ENCODE data around the gene CDC20B.
"Not testable (repeated sequence)": the region's sequence is repeated elsewhere in the genome, so short reads cannot be mapped to it uniquely, and the experiment has no call there.

CDC20B gene

GRCh38 chr5:55159763-55160492 is 13.0 kb downstream of the CDC20B start, which contains the start of gene GPX8:
Gene GPX8 (plus strand): TSS chr5:55160171. CDS start chr5:55160193, 22 bp downstream.
- DNase-seq: no peak

- DNase-seq: no peak
Observed at GRCh38 chr5:55154873-55155272, 18.1 kb downstream of the CDC20B start.

DNA sequence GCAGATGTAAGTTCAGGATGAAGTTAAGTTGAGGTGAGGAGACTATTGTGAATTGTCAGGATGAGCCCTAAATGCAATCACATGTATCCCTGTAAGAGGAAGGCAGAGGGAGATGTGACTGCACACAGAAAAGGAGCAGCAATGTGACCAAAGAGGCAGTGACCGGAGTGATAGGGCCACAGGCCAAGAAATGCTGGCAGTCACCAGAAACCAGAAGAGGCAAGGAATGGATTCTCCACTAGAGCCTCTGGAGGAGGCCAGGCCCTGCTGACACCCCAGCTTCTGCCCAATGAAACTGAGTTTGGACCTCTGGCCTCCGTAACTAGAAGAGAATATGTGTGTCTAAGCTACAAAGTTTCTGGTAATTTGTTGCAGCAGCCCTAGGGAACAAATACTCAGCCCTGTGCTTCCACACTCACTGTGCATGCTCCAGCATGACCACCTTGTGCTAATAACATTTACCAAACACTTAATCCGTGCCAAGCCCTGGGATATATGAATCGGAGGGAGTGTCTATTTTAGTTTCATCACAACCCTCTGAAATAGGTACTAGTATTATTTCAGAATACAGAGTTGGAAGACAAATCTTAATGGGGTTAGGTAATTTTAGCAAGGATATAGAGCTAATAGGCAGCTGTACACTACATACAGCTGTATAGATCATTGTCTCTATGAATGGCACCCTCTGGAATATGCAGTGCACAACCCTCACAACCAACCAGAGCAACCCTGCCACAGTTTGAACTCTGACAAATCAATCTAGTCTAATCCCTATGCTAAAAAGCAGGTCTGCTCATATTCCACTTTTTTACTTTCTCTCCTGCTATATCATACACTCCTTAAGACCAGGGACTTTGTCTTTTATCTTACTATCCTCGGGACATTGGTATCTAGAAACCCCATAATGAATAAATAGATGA is 20.8 kb downstream of the CDC20B start:
- DNase-seq: no peak

GRCh38 chr5:55149308-55149795 is 23.6 kb downstream of the CDC20B start:
- no peak for DNase-seq

DNA sequence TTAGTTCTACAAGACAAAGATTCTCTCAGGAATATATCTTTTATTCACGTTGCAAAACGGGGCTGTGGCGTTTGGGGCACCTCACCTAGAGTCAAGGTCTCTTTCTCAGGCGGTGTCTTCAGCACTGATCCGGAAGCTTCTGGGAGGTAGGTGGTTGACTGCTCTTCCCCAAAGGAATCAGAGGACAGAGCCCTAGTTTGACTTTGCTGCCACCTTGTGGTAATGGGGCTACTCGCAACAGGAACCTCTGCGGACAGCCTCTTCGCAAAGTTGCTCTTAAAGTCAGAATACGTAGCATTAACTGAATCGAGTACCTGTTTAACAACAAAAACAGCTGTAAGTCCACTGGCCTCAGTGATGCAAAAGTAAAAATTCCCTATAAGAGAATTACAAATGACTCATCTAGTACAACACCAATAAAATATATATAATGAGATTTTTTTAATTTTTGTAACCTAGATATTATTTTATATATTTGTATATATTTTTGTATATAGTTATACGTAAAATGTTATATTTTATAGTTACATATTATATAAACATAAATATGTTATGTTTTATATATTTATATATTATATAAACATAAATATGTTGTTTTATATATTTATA is 26.3 kb downstream of the CDC20B start:
- DNase-seq: peak; percentile 57

- no peak for DNase-seq
Observed at GRCh38 chr5:55146080-55146479, 26.9 kb downstream of the CDC20B start.

GRCh38 chr5:55143624-55144023 is 29.4 kb downstream of the CDC20B start:
- DNase-seq: no peak

DNA sequence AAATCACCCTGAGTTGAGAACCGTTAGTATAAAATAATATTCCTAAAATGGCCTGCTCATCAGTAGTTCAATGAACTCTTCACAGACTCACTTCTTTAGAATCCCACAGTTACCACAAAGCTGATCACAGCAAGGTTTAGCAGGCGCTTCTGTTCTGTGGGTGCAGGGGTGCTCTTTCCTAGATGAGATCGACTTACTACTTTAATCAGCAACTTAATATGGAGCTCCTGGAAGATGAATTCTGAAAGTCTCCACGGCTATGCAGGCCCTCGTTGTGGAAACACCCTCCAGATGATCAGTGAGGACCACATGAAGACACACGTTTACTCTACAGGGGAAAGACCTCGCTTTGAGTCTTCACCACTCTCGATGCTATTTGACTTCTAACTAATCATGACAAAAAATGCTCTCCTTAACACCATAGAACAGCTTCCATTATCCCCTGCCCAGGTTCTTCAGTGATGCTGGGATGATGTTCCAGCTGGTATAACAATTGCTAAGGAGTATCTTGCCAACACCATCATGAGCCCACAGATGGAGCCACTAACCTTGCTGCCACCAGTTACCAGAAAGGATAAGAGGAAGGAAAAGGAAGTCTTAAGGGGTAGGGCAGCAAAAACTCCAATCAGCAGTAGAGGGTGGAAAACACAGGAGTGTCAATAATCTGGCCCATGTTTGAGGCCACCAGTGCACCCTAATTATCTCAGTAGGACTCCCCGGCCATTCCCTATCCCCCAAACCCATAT is 30.9 kb downstream of the CDC20B start:
- DNase-seq: no peak

- DNase-seq: no peak
Observed at GRCh38 chr5:55140908-55141665, 31.9 kb downstream of the CDC20B start.

DNA sequence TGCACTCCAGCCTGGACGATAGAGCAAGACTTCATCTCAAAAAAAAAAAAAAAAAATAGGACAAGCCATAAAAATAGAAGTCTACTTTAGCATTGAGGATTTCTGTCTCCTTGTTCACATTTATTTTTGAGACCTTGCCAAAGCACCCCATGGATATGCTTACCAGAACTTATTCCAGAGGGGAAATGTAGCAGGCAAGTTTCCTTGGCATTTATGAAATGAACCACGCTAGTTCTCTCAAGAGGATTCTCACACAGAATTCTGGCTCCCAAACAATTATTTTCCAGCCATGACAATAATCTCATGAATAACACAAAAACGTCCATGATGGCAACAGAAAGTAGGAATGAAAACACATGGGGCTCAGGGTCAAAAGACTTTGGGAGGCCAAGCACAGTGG is 36.5 kb downstream of the CDC20B start:
- no peak for DNase-seq

- peak; percentile 9 for DNase-seq
Observed at GRCh38 chr5:55134053-55134722, 38.8 kb downstream of the CDC20B start.

DNA sequence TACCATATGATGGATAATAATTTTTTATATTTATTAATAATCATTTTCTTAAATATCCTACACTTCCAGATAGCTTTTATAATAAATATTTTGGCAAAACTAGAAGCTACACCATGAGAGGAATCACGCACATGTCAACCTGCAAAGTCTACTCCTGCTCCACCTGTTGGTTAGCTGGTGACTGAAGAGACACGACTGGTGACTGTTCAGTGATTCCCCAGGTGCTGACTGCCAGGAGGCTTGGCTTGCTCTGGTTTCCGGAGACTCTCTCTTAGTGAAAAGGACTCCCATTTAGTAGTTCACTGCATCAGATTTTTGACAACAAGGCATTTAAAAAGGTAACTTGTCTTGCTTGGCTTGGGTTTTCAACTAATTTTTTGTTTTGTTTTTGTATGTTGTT is 49.6 kb downstream of the CDC20B start:
- DNase-seq: no peak

- DNase-seq: no peak
Observed at GRCh38 chr5:55114061-55114460, 58.9 kb downstream of the CDC20B start.

GRCh38 chr5:55113327-55113726 is 59.6 kb downstream of the CDC20B start:
- DNase-seq: no peak

GRCh38 chr5:55110217-55110616 is 62.8 kb downstream of the CDC20B start:
- DNase-seq: no peak

DNA sequence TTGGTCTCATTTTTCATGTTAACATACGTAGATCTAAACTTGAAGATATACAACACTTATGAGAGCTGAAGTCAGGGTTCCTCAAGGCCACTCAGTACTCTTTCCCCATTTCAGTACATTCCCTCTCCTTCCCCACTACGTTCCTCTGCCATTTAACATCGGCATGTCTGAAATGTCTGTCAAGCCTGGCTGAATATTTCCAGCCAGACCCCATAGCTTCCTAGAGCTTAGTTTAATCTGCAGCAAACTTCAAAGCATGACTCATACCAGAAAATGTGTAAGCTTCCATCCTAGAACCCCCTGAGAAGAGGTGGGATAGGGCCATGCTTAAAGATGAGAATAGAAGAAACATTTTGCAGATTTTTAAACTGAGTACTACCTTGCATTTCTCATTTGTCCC is 64.3 kb downstream of the CDC20B start:
- no peak for DNase-seq

DNA sequence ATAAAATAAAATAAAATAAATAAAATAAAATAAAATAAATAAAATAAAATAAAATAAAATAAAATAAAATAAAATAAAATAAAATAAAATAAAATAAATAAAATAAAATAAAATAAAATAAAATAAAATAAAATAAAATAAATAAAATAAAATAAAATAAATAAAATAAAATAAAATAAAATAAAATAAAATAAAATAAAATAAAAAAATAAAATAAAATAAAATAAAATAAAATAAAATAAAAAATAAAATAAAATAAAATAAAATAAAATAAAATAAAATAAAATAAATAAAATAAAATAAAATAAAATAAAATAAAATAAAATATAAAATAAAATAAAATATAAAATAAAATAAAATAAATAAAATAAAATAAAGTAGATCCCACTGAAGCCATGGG is 67.0 kb downstream of the CDC20B start:
- DNase-seq: not testable (repeated sequence)

DNA sequence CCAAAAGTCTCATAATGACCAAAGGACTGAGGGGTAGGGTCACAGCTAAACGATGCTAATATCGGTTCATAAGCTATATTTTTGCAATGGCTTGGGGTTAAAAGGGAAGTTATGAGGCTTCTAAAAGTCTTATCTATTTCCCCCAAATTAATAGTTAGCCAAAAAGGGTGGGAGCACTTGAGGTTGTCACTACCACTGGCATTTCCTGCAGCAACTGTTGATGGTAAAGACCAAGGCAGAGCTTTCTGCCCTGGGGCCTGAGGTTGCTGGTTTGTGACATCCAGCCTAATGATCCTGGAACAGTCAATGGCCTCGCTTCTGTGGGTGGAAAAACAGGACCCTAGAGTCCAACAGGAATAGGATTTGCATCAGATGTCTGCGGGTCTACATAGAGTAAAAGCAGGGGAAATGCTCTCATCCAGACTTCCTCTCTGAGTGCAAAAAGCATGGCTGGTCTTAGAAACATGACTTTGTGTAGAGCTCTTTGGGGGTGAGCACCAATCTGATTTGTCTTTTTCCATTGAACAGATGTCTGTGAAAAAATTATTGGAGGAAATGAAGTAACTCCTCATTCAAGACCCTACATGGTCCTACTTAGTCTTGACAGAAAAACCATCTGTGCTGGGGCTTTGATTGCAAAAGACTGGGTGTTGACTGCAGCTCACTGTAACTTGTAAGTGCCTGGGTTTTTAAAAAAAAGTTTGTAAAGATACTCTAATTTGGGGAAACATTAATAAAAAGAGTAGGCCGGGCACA is 67.9 kb downstream of the CDC20B start:
- DNase-seq: peak; percentile 8

GRCh38 chr5:55104036-55104772 is 68.8 kb downstream of the CDC20B start:
- DNase-seq: no peak

- DNase-seq: no peak
Observed at GRCh38 chr5:55102348-55102747, 70.6 kb downstream of the CDC20B start, which contains the start of gene GZMA. Gene GZMA (plus strand): TSS chr5:55102646. CDS start chr5:55102683, 37 bp downstream.

Measured in NK-92 treated with Interleukin-12 subunit alpha and Interleukin-12 subunit beta, amount 100 ng/mL, for 24 hours (cell line).